H1 (cell line): ENCODE data around the gene IAPP. TPM values are rescaled to one million over a fixed set of nuclear protein-coding genes. Genes with fewer than 3 reads are reported as not detected.

Experiments
- CTCF ChIA-PET: fragments of 300-600 bp; sonication (Branson Sonifier 250); formaldehyde crosslinking; loops from one replicate; lab custom pipeline; 2021; ENCODE audit not compliant: partially characterized antibody; lab: Charles Lee
- POLR2A ChIA-PET: fragments of 300-600 bp; sonication (Branson Sonifier 250); formaldehyde crosslinking; loops from one replicate; lab custom pipeline; 2021; ENCODE audit warnings: inconsistent platforms; ENCODE audit not compliant: partially characterized antibody; lab: Charles Lee
- DNase-seq, 2 experiments: peaks; one replicate each; pipeline versions ENCODE4 v3.0.0 to v3.0.0-alpha.2; 2010 to 2022; ENCODE audit warnings: low spot score in 2 of 2, low read depth in 1 of 2, mixed read lengths in 1 of 2
- FAIRE-seq: peaks from 2 replicates; lab custom pipeline; 2011; peaks lifted over from hg19 to GRCh38; lab: Jason Lieb, UNC
- H2AFZ ChIP-seq: 2 replicates; pipeline ENCODE4 v1.8.1; 2012; ENCODE audit warnings: low read length, inconsistent platforms
- H2AK5ac ChIP-seq: 2 replicates; pipeline ENCODE4 v1.6.1; 2013; ENCODE audit warnings: low read depth, low read length
- H2BK120ac ChIP-seq: replicated peaks from 2 replicates; pipeline ENCODE3; 2013; ENCODE audit warnings: low read depth, low read length, inconsistent platforms
- H2BK12ac ChIP-seq: 2 replicates; pipeline ENCODE4 v1.6.1; 2013; ENCODE audit warnings: low read depth, low read length
- H2BK15ac ChIP-seq: 2 replicates; pipeline ENCODE4 v1.6.1; 2013; ENCODE audit warnings: low read length
- H2BK20ac ChIP-seq: 2 replicates; pipeline ENCODE4 v1.6.1; 2013; ENCODE audit warnings: low read length
- H2BK5ac ChIP-seq: 2 replicates; pipeline ENCODE4 v1.6.1; 2013; ENCODE audit warnings: low read depth, low read length
- H3K14ac ChIP-seq: 2 replicates; pipeline ENCODE4 v1.6.1; 2013; ENCODE audit warnings: inconsistent platforms; ENCODE audit not compliant: insufficient read length
- H3K18ac ChIP-seq: 2 replicates; pipeline ENCODE4 v1.6.1; 2013; ENCODE audit warnings: low read length; ENCODE audit errors: extremely low read depth
- H3K23ac ChIP-seq: 2 replicates; pipeline ENCODE4 v1.6.1; 2013; ENCODE audit warnings: inconsistent platforms; ENCODE audit not compliant: insufficient read length
- H3K23me2 ChIP-seq: 2 replicates; pipeline ENCODE4 v1.6.1; 2013; ENCODE audit warnings: low read depth, low read length
- H3K27ac ChIP-seq: 2 replicates; pipeline ENCODE4 v1.6.1; 2011; ENCODE audit warnings: low read depth, low read length, inconsistent platforms
- H3K27me3 ChIP-seq, 4 experiments: replicated peaks in 1 of 4; 1 replicate in 1 of 4; 2 replicates in 3 of 4; pipeline versions ENCODE4 v1.6.1 to v1.8.1; 2011 to 2013; ENCODE audit warnings: low read length in 3 of 4, mild to moderate bottlenecking in 3 of 4, inconsistent platforms in 2 of 4, mixed read lengths in 2 of 4, moderate library complexity in 1 of 4; ENCODE audit not compliant: control insufficient read depth in 3 of 4, insufficient read depth in 3 of 4; ENCODE audit errors: extremely low read depth in 1 of 4
- H3K36me3 ChIP-seq, 4 experiments: 2 replicates each; pipeline versions ENCODE4 v1.6.1 to v1.8.1; 2011 to 2013; ENCODE audit warnings: mild to moderate bottlenecking in 4 of 4, low read length in 3 of 4, moderate library complexity in 2 of 4, control low read depth in 1 of 4, inconsistent platforms in 1 of 4; ENCODE audit not compliant: insufficient read depth in 4 of 4, control insufficient read depth in 2 of 4
- H3K4ac ChIP-seq: replicated peaks from 2 replicates; pipeline ENCODE3; 2013; ENCODE audit warnings: low read length, low read depth, mixed read lengths, inconsistent platforms; ENCODE audit not compliant: insufficient read length
- H3K4me1 ChIP-seq, 4 experiments: replicated peaks in 1 of 4; 1 replicate in 1 of 4; 2 replicates in 3 of 4; pipeline versions ENCODE4 v1.6.1 to v1.8.1; 2011 to 2013; ENCODE audit warnings: low read length in 3 of 4, inconsistent platforms in 2 of 4, mixed read lengths in 1 of 4; ENCODE audit not compliant: insufficient read depth in 4 of 4, control insufficient read depth in 3 of 4
- H3K4me2 ChIP-seq, 2 experiments: 2 replicates each; pipeline versions ENCODE4 v1.6.1 to v1.8.1; 2011 to 2013; ENCODE audit warnings: low read depth in 2 of 2, low read length in 2 of 2, control low read depth in 1 of 2, inconsistent platforms in 1 of 2, mild to moderate bottlenecking in 1 of 2; ENCODE audit not compliant: insufficient read depth in 1 of 2
- H3K4me3 ChIP-seq, 4 experiments: fragments of 200-600, 300-600 bp in 1 of 4; sonication (generic), shearing (Covaris generic), sonication (Bioruptor Twin) in 1 of 4; 2 replicates each; pipeline versions ENCODE4 v1.5.1 to v1.8.1; 2011 to 2016; ENCODE audit warnings: low read length in 4 of 4, low read depth in 3 of 4, control low read depth in 2 of 4, inconsistent platforms in 2 of 4, mild to moderate bottlenecking in 2 of 4, mixed read lengths in 1 of 4, moderate library complexity in 1 of 4; ENCODE audit not compliant: insufficient read depth in 2 of 4; ENCODE audit errors: extremely low read depth in 1 of 4
- H3K56ac ChIP-seq: replicated peaks from 2 replicates; pipeline ENCODE3; 2013; ENCODE audit warnings: low read depth, mild to moderate bottlenecking, mixed read lengths, low read length, inconsistent platforms; ENCODE audit not compliant: insufficient read length
- H3K79me1 ChIP-seq: 2 replicates; pipeline ENCODE4 v1.6.1; 2013; ENCODE audit warnings: low read depth, low read length, control low read depth
- H3K79me2 ChIP-seq, 2 experiments: 2 replicates each; pipeline versions ENCODE4 v1.6.1 to v1.8.1; 2012 to 2013; ENCODE audit warnings: low read length in 2 of 2, mild to moderate bottlenecking in 2 of 2, inconsistent platforms in 1 of 2; ENCODE audit not compliant: insufficient read depth in 2 of 2, control insufficient read depth in 1 of 2
- H3K9ac ChIP-seq, 4 experiments: replicated peaks in 1 of 4; 1 replicate in 1 of 4; 2 replicates in 3 of 4; pipeline versions ENCODE4 v1.6.1 to v1.8.1; 2011 to 2013; ENCODE audit warnings: low read depth in 3 of 4, low read length in 3 of 4, control low read depth in 2 of 4, mild to moderate bottlenecking in 2 of 4, moderate library complexity in 2 of 4, inconsistent platforms in 1 of 4; ENCODE audit errors: extremely low read depth in 1 of 4
- H3K9me3 ChIP-seq, 2 experiments: 2 replicates each; pipeline versions ENCODE4 v1.6.1 to v1.8.1; 2012 to 2013; ENCODE audit warnings: mild to moderate bottlenecking in 2 of 2, moderate library complexity in 2 of 2, control low read depth in 1 of 2, inconsistent platforms in 1 of 2, low read depth in 1 of 2, low read length in 1 of 2, mixed read lengths in 1 of 2; ENCODE audit not compliant: insufficient read depth in 2 of 2
- H4K20me1 ChIP-seq, 2 experiments: replicated peaks in 1 of 2; 2 replicates each; pipeline versions ENCODE3 to v1.8.1; 2011 to 2013; ENCODE audit warnings: inconsistent platforms in 2 of 2, low read length in 2 of 2, mild to moderate bottlenecking in 1 of 2; ENCODE audit not compliant: insufficient read depth in 2 of 2, control insufficient read depth in 1 of 2
- H4K5ac ChIP-seq: 2 replicates; pipeline ENCODE4 v1.6.1; 2013; ENCODE audit warnings: low read length, low read depth, mixed read lengths, inconsistent platforms; ENCODE audit not compliant: insufficient read length
- H4K8ac ChIP-seq: 2 replicates; pipeline ENCODE4 v1.8.0; 2013; ENCODE audit warnings: mild to moderate bottlenecking, moderate library complexity, low read length, inconsistent platforms; ENCODE audit not compliant: insufficient read depth; ENCODE audit errors: extremely low read depth
- H4K91ac ChIP-seq: replicated peaks from 2 replicates; pipeline ENCODE3; 2013; ENCODE audit warnings: low read length, mixed read lengths, inconsistent platforms; ENCODE audit not compliant: insufficient read length
- BACH1 ChIP-seq: IDR thresholded peaks from 2 replicates; pipeline ENCODE4 v1.6.1; 2012; ENCODE audit warnings: low read length, improper control_type of control experiment
- CBX8 ChIP-seq: fragments of 300-800, 300-1000 bp; sonication (generic); IDR thresholded peaks from 2 replicates; pipeline ENCODE4 v1.7.1; 2016; ENCODE audit warnings: low read depth, low read length, borderline replicate concordance
- SP1 ChIP-seq: IDR thresholded peaks from 2 replicates; pipeline ENCODE4 v1.6.1; 2011; ENCODE audit warnings: low read depth, low read length
- WGBS, 2 experiments: shearing (Covaris generic) in 1 of 2; methylation state at CpG; one replicate each; pipeline versions ENCODE4 v1.1.6 to v1.1.7; 2013 to 2015; ENCODE audit warnings: low lambda C conversion rate in 2 of 2, mixed read lengths in 2 of 2, inconsistent platforms in 1 of 2, low coverage in 1 of 2, missing lambda C conversion rate in 1 of 2; ENCODE audit not compliant: insufficient replicate concordance in 2 of 2, insufficient coverage in 1 of 2, insufficient read length in 1 of 2; ENCODE audit errors: extremely low coverage in 1 of 2, missing lambda C conversion rate in 1 of 2; 5-methylcytosine and 5-hydroxymethylcytosine counted together
- polyA plus RNA-seq, 7 experiments: library from polyadenylated mRNA; depleted of rRNA in 3 of 7; stranded (reverse) in 5 of 7; unstranded in 2 of 7; fragments of >200 nt in 5 of 7; fragments of 200-250 nt in 2 of 7; gene quantifications; 1 replicate in 5 of 7; 2 replicates in 1 of 7; 4 replicates in 1 of 7; pipeline versions ENCODE4 v1.2.1 to v1.2.3, GENCODE V29; 2011 to 2013; ENCODE audit warnings: missing spikeins in 2 of 7, mixed read lengths in 2 of 7
- total RNA-seq: library from RNA; stranded (reverse); fragmentation: NEBNext Ultra II Directional; extraction: Animal tissue kit (Norgen Biotek cat#: 25700); gene quantifications from 2 replicates; pipeline ENCODE4 v1.2.1, GENCODE V29; 2021

The IAPP gene
- total and polyA plus RNA-seq, 2 of the 8 experiments (the other 6 are each of a cell fraction or from before 2014, with no cell fraction given) = not detected

GRCh38 chr12:21392384-21392783 is 19.7 kb downstream of the IAPP start:
- Histone ChIP-seq H3K56ac (no peak overlapping the region), H3K4me1 (no peaks in the 10 kb centered on the region), H3K9me3 (0 out of 4 replicates have a peak, but pooled peaks cover 0 to 2% of the 10 kb centered on the region in 2 experiments), H3K4me2 (no peak overlapping the region; a peak in 1 of 4 replicates), H3K23ac (no peak overlapping the region), H3K14ac (no peak overlapping the region), H2BK12ac (no peak overlapping the region), H4K8ac (no peak overlapping the region), H4K91ac (no peak overlapping the region), H3K18ac (no peak overlapping the region), H3K79me1 (no peaks in the 10 kb centered on the region), H2BK5ac (no peak overlapping the region), H2BK20ac (no peak overlapping the region), H3K23me2 (no peaks in the 10 kb centered on the region)
- FAIRE-seq (no peak), DNase-seq (no peak)
- POLR2A ChIA-PET = interaction anchor here (0.8 kb wide), 1 partner anchor 68 kb away, joined by 3 read pairs; no protein-coding TSS in a partner anchor
- WGBS, 2 experiments = 90% methylated on average over 1 of the region's 1 CpG; no CpG with 5 or more reads in 1 of the 2 experiments
- no peak for TF ChIP-seq BACH1
- TF ChIP-seq CBX8 = no peak
- no peak for TF ChIP-seq SP1
- TF ChIP-seq, all 59 proteins: peak for 0
- CTCF ChIA-PET = interaction anchor here (1.7 kb wide), 1 partner anchor 79 kb away, joined by 5 read pairs; no protein-coding TSS in a partner anchor
- no peaks in the 10 kb centered on the region for H4K20me1 ChIP-seq
- no peak overlapping the region for H3K9ac ChIP-seq
- no peak overlapping the region for H2BK120ac ChIP-seq
- H3K79me2 ChIP-seq = peaks cover 0 to 4% of the 10 kb centered on the region in 2 experiments; a peak in 1 of 4 replicates
- H3K4ac ChIP-seq = no peak overlapping the region
- no peak overlapping the region for H2BK15ac ChIP-seq
- H3K27ac ChIP-seq = no peak overlapping the region
- H2AFZ ChIP-seq = no peak overlapping the region
- H3K27me3 ChIP-seq = no peaks in the 10 kb centered on the region
- H2AK5ac ChIP-seq = no peak overlapping the region
- H3K4me3 ChIP-seq = no peak overlapping the region
- no peak overlapping the region for H4K5ac ChIP-seq
- H3K36me3 ChIP-seq = no peaks in the 10 kb centered on the region
